Stimulated activated CD4-positive, alpha-beta T cell treated with anti-CD3 and anti-CD28 coated beads, TNF-alpha, amount 100 ng/mL, for 4 hours (primary cell): ENCODE results near the gene MBD2.

Experiments
- DNase-seq, 3 experiments: peaks; one replicate each; pipeline ENCODE4 v3.0.0-alpha.2; 2020; ENCODE audit warnings: low read depth in 3 of 3

Gene MBD2

DNA sequence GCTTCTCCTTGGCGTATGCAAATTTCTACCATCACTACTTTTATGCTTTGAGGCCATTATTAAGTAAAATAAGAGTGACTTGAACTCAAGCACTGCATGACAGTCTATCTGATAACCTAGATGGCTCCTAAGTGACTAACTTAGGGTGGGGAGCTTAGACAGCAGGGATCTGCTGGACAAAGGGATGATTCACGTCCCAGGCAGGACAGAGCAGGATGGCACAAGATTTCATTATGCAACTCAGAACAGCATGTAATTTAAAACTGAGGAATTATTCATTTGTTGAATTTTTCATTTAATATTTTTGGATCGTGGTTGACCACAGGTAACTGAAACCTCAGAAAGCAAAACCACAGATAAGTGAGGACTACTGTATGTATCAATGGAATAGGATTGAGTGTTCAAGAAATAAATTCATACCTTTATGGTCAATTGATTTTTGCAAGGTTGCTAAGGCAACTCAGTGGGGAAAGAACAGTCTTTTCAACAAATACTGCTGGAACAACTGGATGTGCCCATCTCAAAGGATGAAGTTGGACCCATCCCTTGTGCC is 115.3 kb downstream of the MBD2 start:
- no peak for DNase-seq

DNA sequence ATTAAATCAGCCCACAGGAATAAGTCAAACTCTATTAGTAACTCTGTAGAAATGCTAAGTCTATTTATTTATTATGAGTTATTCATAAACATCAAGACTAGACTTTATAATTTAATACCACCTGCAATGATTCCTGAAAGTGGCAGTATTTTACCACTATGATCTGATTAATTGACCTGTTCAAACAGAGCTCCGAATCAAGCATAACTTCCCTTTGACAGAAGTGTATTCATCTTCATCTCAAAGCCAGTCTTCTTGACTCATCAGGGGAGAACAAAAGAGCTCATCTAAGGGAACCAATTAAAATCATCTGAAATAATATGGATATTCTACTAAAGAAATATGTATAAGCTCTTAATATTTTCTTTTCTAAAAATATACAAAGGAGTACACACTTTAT is 122.3 kb downstream of the MBD2 start:
- no peak for DNase-seq
